Endothelial cell of umbilical vein (primary cell): ENCODE measurements around the gene RAB10. TPM values are rescaled to one million over a fixed set of nuclear protein-coding genes. Genes with fewer than 3 reads are reported as not detected.

ENCODE experiments used
- BruUV-seq: library from RNA; stranded (reverse); fragments of 400-500 nt; replicated peaks from 2 replicates; lab custom pipeline; 2021; lab: Mats Ljungman, UMichigan
- CTCF ChIA-PET: fragments of 300-600, 350-600 bp; sonication (Branson Sonifier 250); formaldehyde crosslinking; loops from one replicate; lab custom pipeline; 2021; ENCODE audit warnings: antibody characterized with exemption, inconsistent platforms; lab: Charles Lee
- POLR2A ChIA-PET: fragments of 300-600, 350-600 bp; sonication (Branson Sonifier 250); formaldehyde crosslinking; loops from one replicate; lab custom pipeline; 2021; ENCODE audit warnings: antibody characterized with exemption, inconsistent platforms; lab: Charles Lee
- DNase-seq: peaks from one replicate; pipeline ENCODE4 v3.0.0-alpha.2; 2011; ENCODE audit warnings: low read depth, low spot score
- FAIRE-seq: peaks from 2 replicates; lab custom pipeline; 2011; peaks lifted over from hg19 to GRCh38; lab: Jason Lieb, UNC
- H2AFZ ChIP-seq: 2 replicates; pipeline ENCODE4 v1.6.0; 2012; ENCODE audit warnings: low read depth, low read length, control low read depth, inconsistent platforms
- H3K27ac ChIP-seq: 2 replicates; pipeline ENCODE4 v1.5.1; 2011; ENCODE audit warnings: low read depth, mild to moderate bottlenecking, control low read depth, low read length, moderate library complexity; ENCODE audit not compliant: insufficient read depth
- H3K27me3 ChIP-seq, 2 experiments: 2 replicates each; pipeline versions ENCODE4 v1.6.0 to v1.6.1; 2011; ENCODE audit warnings: low read length in 2 of 2, mixed read lengths in 1 of 2; ENCODE audit not compliant: control insufficient read depth in 2 of 2, insufficient read depth in 2 of 2
- H3K36me3 ChIP-seq, 2 experiments: 2 replicates in 1 of 2; 3 replicates in 1 of 2; pipeline ENCODE4 v1.5.1; 2011; ENCODE audit warnings: low read length in 2 of 2, mild to moderate bottlenecking in 1 of 2, moderate library complexity in 1 of 2; ENCODE audit not compliant: control insufficient read depth in 2 of 2, insufficient read depth in 2 of 2; ENCODE audit errors: extremely low read depth in 1 of 2
- H3K4me1 ChIP-seq: 3 replicates; pipeline ENCODE4 v1.5.1; 2011; ENCODE audit warnings: mild to moderate bottlenecking, low read length; ENCODE audit not compliant: control insufficient read depth, insufficient read depth; ENCODE audit errors: extremely low read depth
- H3K4me2 ChIP-seq: 2 replicates; pipeline ENCODE4 v1.6.1; 2011; ENCODE audit warnings: low read length, control low read depth, mixed read lengths; ENCODE audit not compliant: insufficient read depth
- H3K4me3 ChIP-seq, 3 experiments: fragments of 200-600 bp in 1 of 3; sonication (generic), shearing (Covaris generic) in 1 of 3; replicated peaks in 1 of 3; 2 replicates each; pipeline ENCODE4 v1.5.1; 2011 to 2016; ENCODE audit warnings: control low read depth in 3 of 3, low read length in 3 of 3, mild to moderate bottlenecking in 2 of 3, inconsistent platforms in 1 of 3, low read depth in 1 of 3, moderate library complexity in 1 of 3; ENCODE audit not compliant: insufficient read depth in 1 of 3
- H3K79me2 ChIP-seq: 2 replicates; pipeline ENCODE4 v1.6.0; 2012; ENCODE audit warnings: low read length, inconsistent platforms; ENCODE audit not compliant: control insufficient read depth, insufficient read depth
- H3K9ac ChIP-seq: replicated peaks from 2 replicates; pipeline ENCODE3; 2011; ENCODE audit warnings: low read length, control low read depth; ENCODE audit not compliant: insufficient read depth; ENCODE audit errors: extremely low read depth
- H3K9me1 ChIP-seq: replicated peaks from 3 replicates; pipeline ENCODE4 v1.6.0; 2011; ENCODE audit warnings: mild to moderate bottlenecking, low read length; ENCODE audit not compliant: control insufficient read depth, insufficient read depth; ENCODE audit errors: extremely low read depth
- H3K9me3 ChIP-seq: replicated peaks from 2 replicates; pipeline ENCODE4 v1.5.1; 2012; ENCODE audit warnings: low read length, inconsistent platforms; ENCODE audit not compliant: control insufficient read depth, insufficient read depth
- H4K20me1 ChIP-seq: replicated peaks from 2 replicates; pipeline ENCODE3; 2011; ENCODE audit warnings: mild to moderate bottlenecking, low read length; ENCODE audit not compliant: control insufficient read depth, insufficient read depth; ENCODE audit errors: extremely low read depth
- CTCF ChIP-seq, 2 donors: IDR thresholded peaks; 1 replicate in 1 of 2; 2 replicates in 1 of 2; pipeline ENCODE4 v1.5.1; 2011; ENCODE audit warnings: low read length in 2 of 2, mild to moderate bottlenecking in 2 of 2, moderate library complexity in 2 of 2, control low read depth in 1 of 2, inconsistent platforms in 1 of 2, low read depth in 1 of 2; ENCODE audit not compliant: insufficient read depth in 1 of 2; ENCODE audit errors: extremely low read depth in 1 of 2
- EZH2 ChIP-seq: IDR thresholded peaks from 2 replicates; pipeline ENCODE4 v1.6.1; 2012; ENCODE audit warnings: borderline replicate concordance, low read depth, mild to moderate bottlenecking, moderate library complexity, low read length, inconsistent platforms; ENCODE audit not compliant: severe bottlenecking
- FOS ChIP-seq: IDR thresholded peaks from 2 replicates; pipeline ENCODE4 v1.6.1; 2011; ENCODE audit warnings: mild to moderate bottlenecking, low read length, moderate library complexity, borderline replicate concordance; ENCODE audit not compliant: insufficient read depth
- GATA2 ChIP-seq: IDR thresholded peaks from 2 replicates; pipeline ENCODE4 v1.7.0; 2011; ENCODE audit warnings: low read depth, mild to moderate bottlenecking, moderate library complexity, mixed read lengths, low read length; ENCODE audit not compliant: insufficient read length, insufficient read depth
- JUN ChIP-seq: IDR thresholded peaks from 2 replicates; pipeline ENCODE4 v1.6.1; 2011; ENCODE audit warnings: borderline replicate concordance, low read depth; ENCODE audit not compliant: insufficient read length, insufficient read depth
- MAX ChIP-seq: IDR thresholded peaks from 2 replicates; pipeline ENCODE4 v1.6.1; 2011; ENCODE audit not compliant: insufficient read depth, insufficient read length
- POLR2AphosphoS5 ChIP-seq: IDR thresholded peaks from 2 replicates; pipeline ENCODE4 v1.6.1; 2012; ENCODE audit warnings: low read depth, mild to moderate bottlenecking, control low read depth, low read length, moderate library complexity; ENCODE audit not compliant: insufficient read depth
- dilution Hi-C: fragments of 300-500 bp; cut with MboI; formaldehyde crosslinking; loops from one replicate; pipeline ENCODE4 v1.15.0; 2019; ENCODE audit warnings: low sequenced_read_pairs; ENCODE audit not compliant: extremely low pct_ligation_motif_present
- intact Hi-C: fragments of 100-400 bp; cut with micrococcal nuclease; formaldehyde crosslinking; loops from one replicate; pipeline ENCODE4 v1.10.0; 2022
- polyA plus RNA-seq, 4 experiments: library from polyadenylated mRNA; depleted of rRNA in 3 of 4; stranded (reverse) in 3 of 4; unstranded in 1 of 4; fragments of >200 nt; gene quantifications; 2 replicates each; pipeline versions ENCODE4 v1.2.1 to v1.2.3, GENCODE V29; 2011 to 2012; ENCODE audit warnings: missing spikeins in 1 of 4
- total RNA-seq: library from RNA; stranded (reverse); gene quantifications from 2 replicates; pipeline ENCODE4 v1.2.3, GENCODE V29; 2021

RAB10 gene
- total and polyA plus RNA-seq, 2 donors (not counting 3 experiments of a cell fraction or from before 2014, with no cell fraction given) = 45.1 to 104 TPM

- Histone ChIP-seq H3K4me3 (no peak overlapping the region), H3K4me2 (no peak overlapping the region), H2AFZ (no peak overlapping the region), H3K27me3 (peaks cover 11 to 17% of the 10 kb centered on the region in 2 experiments), H3K36me3 (no peaks in the 10 kb centered on the region), H4K20me1 (no peaks in the 10 kb centered on the region), H3K4me1 (peaks cover 7% of the 10 kb centered on the region), H3K9ac (no peak overlapping the region), H3K27ac (no peak overlapping the region), H3K9me3 (no peaks in the 10 kb centered on the region), H3K9me1 (no peaks in the 10 kb centered on the region), H3K79me2 (no peaks in the 10 kb centered on the region)
- no peak for TF ChIP-seq FOS
- no peak for TF ChIP-seq EZH2
- TF ChIP-seq MAX = no peak
- TF ChIP-seq POLR2AphosphoS5 = no peak
- TF ChIP-seq CTCF (IDR thresholded peaks at IDR 0.05; ENCODE audit: extremely low read depth in 1 of 2, insufficient read depth in 1 of 2, low read depth in 1 of 2, low read length in 2 of 2) = no peak
- no peak for TF ChIP-seq GATA2
- no peak for TF ChIP-seq JUN
- dilution Hi-C loops (no loop called here), intact Hi-C loops (no loop called here)
- ChIA-PET POLR2A (no interaction called here), CTCF (interaction anchor here (1.2 to 1.7 kb wide), 2 partner anchors 9 to 10 kb away, joined by 3 to 12 read pairs; no protein-coding TSS in a partner anchor)
- DNase-seq = no peak
- no TSS peak for BruUV-seq
- FAIRE-seq = no peak
Measured at GRCh38 chr2:26174691-26175465, 141.0 kb downstream of the RAB10 start.
